D721Med (cell line): ENCODE data around the gene BMPER.

Experiments used
- DNase-seq: peaks from one replicate; pipeline ENCODE4 v3.0.0; 2011; ENCODE audit warnings: low spot score; ENCODE audit not compliant: insufficient read length
- FAIRE-seq: peaks from 2 replicates; lab custom pipeline; 2011; peaks lifted over from hg19 to GRCh38; lab: Jason Lieb, UNC
- CTCF ChIP-seq: IDR thresholded peaks from 2 replicates; pipeline ENCODE4 v1.5.1; 2012; ENCODE audit warnings: mild to moderate bottlenecking, control low read depth; ENCODE audit not compliant: insufficient read depth; ENCODE audit errors: missing control alignments

BMPER gene

GRCh38 chr7:34175837-34176236 is 270.5 kb downstream of the BMPER start:
- no peak for FAIRE-seq
- no peak for DNase-seq
- no peak for TF ChIP-seq CTCF

GRCh38 chr7:34177476-34177875 is 272.1 kb downstream of the BMPER start:
- DNase-seq (no peak), FAIRE-seq (no peak)
- no peak for TF ChIP-seq CTCF

GRCh38 chr7:34181271-34181958 is 276.1 kb downstream of the BMPER start:
- DNase-seq, result no peak
- FAIRE-seq, result no peak
- TF ChIP-seq CTCF, result no peak

GRCh38 chr7:34184466-34184865 is 279.1 kb downstream of the BMPER start:
- DNase-seq (no peak), FAIRE-seq (no peak)
- TF ChIP-seq CTCF, result no peak

- no peak for DNase-seq
- FAIRE-seq, result no peak
- no peak for TF ChIP-seq CTCF
These were observed 282.5 kb downstream of the BMPER start for GRCh38 chr7:34187798-34188307.

- no peak for DNase-seq
- no peak for TF ChIP-seq CTCF
- FAIRE-seq, result no peak
These were observed 283.7 kb downstream of the BMPER start for GRCh38 chr7:34189031-34189430.

- DNase-seq (no peak), FAIRE-seq (no peak)
- no peak for TF ChIP-seq CTCF
These were observed 285.0 kb downstream of the BMPER start for GRCh38 chr7:34190299-34190698.
